Right renal pelvis (tissue), 4 donors: Measurements from ENCODE around the gene DLAT. TPM values are rescaled to one million over a fixed set of nuclear protein-coding genes. Genes with fewer than 3 reads are reported as not detected.
"Not testable (repeated sequence)": the region's sequence is repeated elsewhere in the genome, so short reads cannot be mapped to it uniquely, and the experiment has no call there.

Source experiments
- DNase-seq, 4 donors: peaks; one replicate each; pipeline ENCODE4 v3.0.0-alpha.2; 2013; ENCODE audit warnings: low read depth in 4 of 4, low spot score in 3 of 4, missing footprints in 1 of 4
- polyA plus RNA-seq, 4 donors: library from polyadenylated mRNA; unstranded; fragments of 120-200 nt; gene quantifications; one replicate each; pipeline ENCODE4 v1.2.1, GENCODE V29; 2013; ENCODE audit not compliant: insufficient read length in 4 of 4

DLAT gene
- polyA plus RNA-seq, 4 donors = 47.1 to 60.2 (median 57.4) TPM

GRCh38 chr11:112004389-112004788 is 20.8 kb upstream of the DLAT start:
- DNase-seq = no peak

- no peak for DNase-seq
Measured at GRCh38 chr11:112005422-112006094, 19.6 kb upstream of the DLAT start.

- not testable (repeated sequence) for DNase-seq
Measured at GRCh38 chr11:112006095-112006441, 19.1 kb upstream of the DLAT start.

GRCh38 chr11:112011451-112011850 is 13.8 kb upstream of the DLAT start:
- not testable (repeated sequence) for DNase-seq

- no peak for DNase-seq
Measured at GRCh38 chr11:112012874-112013273, 12.3 kb upstream of the DLAT start.

GRCh38 chr11:112013497-112014164 is 11.6 kb upstream of the DLAT start:
- no peak for DNase-seq

GRCh38 chr11:112016088-112016764 is 9.0 kb upstream of the DLAT start:
- DNase-seq = no peak

GRCh38 chr11:112016765-112017376 is 8.3 kb upstream of the DLAT start:
- no peak for DNase-seq

- DNase-seq = no peak
Measured at GRCh38 chr11:112017538-112017937, 7.7 kb upstream of the DLAT start.

GRCh38 chr11:112019066-112019465 is 6.1 kb upstream of the DLAT start:
- DNase-seq = no peak

- DNase-seq = no peak
Measured at GRCh38 chr11:112023104-112023503, 2.1 kb upstream of the DLAT start.

GRCh38 chr11:112024178-112024772 is 933 bp upstream of the DLAT start:
- no peak for DNase-seq

- DNase-seq = no peak
Measured at GRCh38 chr11:112025707-112026106, 499 bp downstream of the DLAT start.

GRCh38 chr11:112026784-112027410 is 1.7 kb downstream of the DLAT start:
- DNase-seq = not testable (repeated sequence)

- DNase-seq = no peak
Measured at GRCh38 chr11:112029460-112029859, 4.3 kb downstream of the DLAT start.

- DNase-seq = no peak
Measured at GRCh38 chr11:112033902-112034301, 8.7 kb downstream of the DLAT start.

GRCh38 chr11:112037527-112037926 is 12.3 kb downstream of the DLAT start:
- DNase-seq = no peak

GRCh38 chr11:112042161-112042960 is 17.2 kb downstream of the DLAT start:
- no peak for DNase-seq

GRCh38 chr11:112042961-112043304 is 17.7 kb downstream of the DLAT start:
- no peak for DNase-seq

- no peak for DNase-seq
Measured at GRCh38 chr11:112044961-112045360, 19.8 kb downstream of the DLAT start.
